Right renal cortex interstitium (tissue), 3 donors: Measurements from ENCODE around the gene SINHCAF. TPM values are rescaled to one million over a fixed set of nuclear protein-coding genes. Genes with fewer than 3 reads are reported as not detected.
"Not testable (repeated sequence)": the region's sequence is repeated elsewhere in the genome, so short reads cannot be mapped to it uniquely, and the experiment has no call there.

Experiments used
- DNase-seq, 3 donors: peaks; one replicate each; pipeline ENCODE4 v3.0.0-alpha.2; 2013; ENCODE audit warnings: low read depth in 3 of 3, low spot score in 2 of 3
- polyA plus RNA-seq, 3 donors: library from polyadenylated mRNA; unstranded; fragments of 120-200 nt; gene quantifications; one replicate each; pipeline ENCODE4 v1.2.1, GENCODE V29; 2013; ENCODE audit not compliant: insufficient read length in 3 of 3

SINHCAF gene
- polyA plus RNA-seq, 3 donors: 255 to 297 (median 295) TPM

GRCh38 chr12:31273794-31274193 is 52.2 kb downstream of the SINHCAF start:
- DNase-seq: not testable (repeated sequence)

- DNase-seq: no peak
Measured at GRCh38 chr12:31272607-31273225, 53.2 kb downstream of the SINHCAF start.

- DNase-seq: no peak
Measured at GRCh38 chr12:31267966-31268365, 58.0 kb downstream of the SINHCAF start.

GRCh38 chr12:31265722-31266121 is 60.2 kb downstream of the SINHCAF start:
- DNase-seq: no peak

- no peak for DNase-seq
Measured at GRCh38 chr12:31263661-31264060, 62.3 kb downstream of the SINHCAF start.

GRCh38 chr12:31261744-31262143 is 64.2 kb downstream of the SINHCAF start:
- no peak for DNase-seq

GRCh38 chr12:31260840-31261239 is 65.1 kb downstream of the SINHCAF start:
- DNase-seq: no peak

GRCh38 chr12:31259136-31259886 is 66.6 kb downstream of the SINHCAF start:
- DNase-seq: no peak

- DNase-seq: no peak
Measured at GRCh38 chr12:31257784-31258183, 68.2 kb downstream of the SINHCAF start.

GRCh38 chr12:31251707-31252611 is 74.0 kb downstream of the SINHCAF start:
- not testable (repeated sequence) for DNase-seq

GRCh38 chr12:31250179-31250578 is 75.8 kb downstream of the SINHCAF start:
- DNase-seq: no peak

- no peak for DNase-seq
Measured at GRCh38 chr12:31249356-31249755, 76.6 kb downstream of the SINHCAF start.

- no peak for DNase-seq
Measured at GRCh38 chr12:31248815-31249214, 77.1 kb downstream of the SINHCAF start.

- DNase-seq: no peak
Measured at GRCh38 chr12:31248337-31248736, 77.6 kb downstream of the SINHCAF start.

GRCh38 chr12:31246470-31246850 is 79.5 kb downstream of the SINHCAF start:
- DNase-seq: no peak

- DNase-seq: no peak
Measured at GRCh38 chr12:31245822-31246469, 80.0 kb downstream of the SINHCAF start.

- not testable (repeated sequence) for DNase-seq
Measured at GRCh38 chr12:31242418-31242817, 83.5 kb downstream of the SINHCAF start.

- DNase-seq: peak; percentile 20 to 36 (median 21)
Measured at GRCh38 chr12:31238764-31239387, 87.1 kb downstream of the SINHCAF start.

GRCh38 chr12:31238333-31238732 is 87.6 kb downstream of the SINHCAF start:
- not testable (repeated sequence) for DNase-seq

GRCh38 chr12:31236998-31237637 is 88.8 kb downstream of the SINHCAF start:
- no peak for DNase-seq
